Vagina (tissue), 2 donors: ENCODE measurements around the gene GORASP1.

Source experiments
- CTCF ChIP-seq, 3 experiments: fragments of 450-650 bp in 2 of 3; fragments of 200-600 bp in 1 of 3; sonication (generic) in 1 of 3; IDR thresholded peaks; one replicate each; pipeline ENCODE4 v1.5.1; 2017 to 2019; ENCODE audit warnings: antibody characterized with exemption in 3 of 3, mild to moderate bottlenecking in 2 of 3, moderate library complexity in 2 of 3
- POLR2A ChIP-seq, 2 donors: fragments of 450-650 bp; IDR thresholded peaks; one replicate each; pipeline ENCODE4 v1.6.1; 2017; ENCODE audit warnings: antibody characterized with exemption in 2 of 2, mild to moderate bottlenecking in 2 of 2, moderate library complexity in 2 of 2
- POLR2AphosphoS5 ChIP-seq, 2 donors: sonication (generic); formaldehyde crosslinking; IDR thresholded peaks; one replicate each; pipeline ENCODE4 v1.9.0; 2017; ENCODE audit warnings: antibody characterized with exemption in 2 of 2, mild to moderate bottlenecking in 2 of 2, low read depth in 1 of 2; ENCODE audit not compliant: insufficient read depth in 1 of 2

DNA sequence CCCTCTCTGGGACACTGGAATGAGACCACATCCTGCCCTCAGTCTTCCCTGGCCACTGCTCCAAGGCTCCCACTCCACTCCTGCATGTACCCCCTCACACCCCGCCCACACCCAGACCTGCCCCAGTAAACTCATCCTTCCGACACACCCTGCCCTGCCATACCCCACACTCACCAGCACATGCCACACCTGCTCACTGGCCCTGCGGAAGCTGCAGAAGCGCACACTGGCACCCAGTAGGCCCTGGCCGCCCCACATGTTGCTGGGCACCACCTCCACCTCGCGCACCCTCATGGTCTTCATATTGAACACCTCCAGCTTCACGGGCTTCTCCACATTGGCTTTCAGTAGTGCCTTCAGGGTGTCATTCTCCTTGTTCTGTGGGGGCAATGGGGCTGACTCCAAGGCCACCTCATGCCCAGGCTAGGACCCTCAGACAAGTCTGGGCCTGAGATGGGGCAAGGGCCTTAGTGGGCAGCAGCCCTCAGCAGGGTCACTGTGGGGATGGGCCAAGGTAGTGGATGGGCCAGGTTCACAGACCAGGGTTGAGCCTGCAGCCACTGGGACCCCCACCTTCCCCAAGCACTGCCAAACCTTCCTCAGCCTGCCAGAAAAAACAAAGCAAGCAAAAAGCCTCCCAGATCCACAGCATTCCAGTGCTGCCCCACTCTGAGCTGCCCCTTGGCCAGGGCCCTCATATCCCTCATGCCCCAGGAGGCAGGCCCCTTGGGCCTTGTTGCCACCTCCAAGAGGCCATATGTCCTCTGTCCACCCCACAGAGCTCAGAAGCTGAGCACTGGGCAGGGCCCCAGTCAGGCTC lies 4.7 kb downstream of the GORASP1 start:
- TF ChIP-seq CTCF (IDR thresholded peaks at IDR 0.05): no peak
- TF ChIP-seq POLR2AphosphoS5 (IDR thresholded peaks at IDR 0.05; ENCODE audit: insufficient read depth in 1 of 2, low read depth in 1 of 2): no peak
- no peak for TF ChIP-seq POLR2A (IDR thresholded peaks at IDR 0.05)
